Putamen (tissue), 1 donor: ENCODE data around the gene HMG20B.

Experiments used
- DNase-seq: peaks from one replicate; pipeline ENCODE4 v3.0.0-alpha.2; 2016; ENCODE audit warnings: low spot score

The HMG20B gene

DNA sequence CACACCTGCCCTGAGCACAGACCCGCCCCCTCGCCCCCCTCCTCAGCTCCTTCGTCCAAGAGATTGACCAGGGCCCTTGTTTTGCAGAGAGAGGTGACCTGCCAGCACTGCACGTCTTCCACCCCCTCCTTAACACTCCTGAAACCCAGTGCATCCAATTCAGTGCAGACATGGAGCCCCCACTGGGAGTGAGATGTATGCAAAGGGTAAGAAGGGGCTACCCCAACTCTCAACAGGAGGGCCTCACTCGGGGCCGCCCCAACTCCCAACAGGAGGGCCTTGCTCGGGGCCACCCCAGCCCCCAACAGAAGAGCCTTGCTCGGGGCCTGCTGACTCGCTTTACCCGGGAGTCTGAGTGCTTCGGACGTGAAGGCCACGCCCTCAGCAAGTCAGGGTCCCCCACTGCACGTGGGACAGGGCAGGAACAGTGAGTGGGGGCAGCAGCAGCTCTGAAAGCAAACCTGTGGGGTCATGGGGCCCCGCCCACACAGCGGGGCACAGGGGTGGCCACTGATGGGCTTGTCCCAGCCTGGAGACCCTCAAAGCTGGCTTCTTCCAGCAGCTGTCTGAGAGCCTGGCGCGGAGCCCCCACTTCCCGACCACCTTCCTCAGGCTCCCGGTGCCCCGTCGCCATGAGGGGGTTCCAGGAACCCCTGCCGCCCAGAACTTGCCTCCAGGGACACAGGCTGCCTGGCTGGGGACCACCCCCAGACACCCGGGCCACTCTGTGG lies 48.2 kb downstream of the HMG20B start:
- DNase-seq, result no peak

DNA sequence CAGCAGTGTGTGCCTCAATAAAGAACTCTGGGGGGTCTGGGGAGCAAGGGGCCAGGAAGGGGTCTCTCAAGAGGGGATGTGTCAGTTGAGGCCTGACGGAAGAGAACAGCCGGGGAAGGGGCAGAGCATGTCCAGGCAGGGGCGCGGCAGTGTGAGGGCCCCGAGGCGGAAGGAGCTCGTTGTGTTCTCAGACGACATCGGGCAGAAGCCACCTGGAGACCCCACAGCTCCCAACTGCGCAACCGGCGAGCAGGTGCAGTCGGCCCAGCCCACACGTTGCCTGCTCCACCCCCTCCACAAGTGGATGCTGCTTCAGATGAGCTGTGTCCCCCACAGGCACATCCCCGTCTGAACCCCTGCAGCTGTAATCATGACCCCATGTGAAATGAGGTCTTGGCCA lies 48.9 kb downstream of the HMG20B start:
- DNase-seq, result no peak

GRCh38 chr19:3622224-3622623 lies 49.5 kb downstream of the HMG20B start:
- DNase-seq, result no peak

- DNase-seq, result no peak
Observed at GRCh38 chr19:3623716-3624115, 51.0 kb downstream of the HMG20B start.

- DNase-seq, result no peak
Observed at GRCh38 chr19:3625996-3626472, 53.3 kb downstream of the HMG20B start.

GRCh38 chr19:3626473-3627350 lies 54.0 kb downstream of the HMG20B start, which contains the start of gene CACTIN:
Gene CACTIN, minus strand, starts transcription at chr19:3626790. Its CDS starts 28 bp downstream, at chr19:3626762.
- peak; percentile 98 for DNase-seq

DNA sequence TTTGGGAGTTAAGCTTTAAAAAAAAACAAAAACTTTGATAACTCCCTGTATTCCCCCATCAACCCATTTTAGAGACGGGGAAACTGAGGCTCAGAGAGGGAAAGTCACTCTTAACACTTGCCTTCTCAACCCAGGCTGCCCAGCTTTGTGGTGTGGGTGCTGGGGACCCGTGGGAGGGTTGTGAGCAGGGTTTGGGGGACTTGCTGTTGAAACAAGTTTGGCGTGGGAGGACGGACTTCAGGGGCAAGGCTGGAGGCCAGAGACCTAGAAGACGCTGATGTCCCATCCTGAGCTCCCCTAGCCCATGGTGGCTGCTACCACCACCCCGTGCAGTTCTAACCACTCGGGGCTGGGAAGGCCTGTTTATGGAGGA lies 54.6 kb downstream of the HMG20B start:
- DNase-seq, result no peak
